ENCODE measurements around the gene BCL11B.

The BCL11B gene

GRCh38 chr14:99181804-99182520 is 90.0 kb downstream of the BCL11B start:
- DNase-seq (ENCODE audit: low read depth), result no peak

- DNase-seq (ENCODE audit: low read depth), result no peak
These were observed 90.8 kb downstream of the BCL11B start for GRCh38 chr14:99181241-99181640.

- DNase-seq (ENCODE audit: low read depth), result no peak
These were observed 92.1 kb downstream of the BCL11B start for GRCh38 chr14:99179946-99180345.

GRCh38 chr14:99179506-99179905 is 92.5 kb downstream of the BCL11B start:
- no peak for DNase-seq (ENCODE audit: low read depth)

GRCh38 chr14:99177886-99178835 is 93.8 kb downstream of the BCL11B start:
- DNase-seq (ENCODE audit: low read depth), result no peak

GRCh38 chr14:99177046-99177655 is 94.8 kb downstream of the BCL11B start:
- no peak for DNase-seq (ENCODE audit: low read depth)

GRCh38 chr14:99176156-99176945 is 95.6 kb downstream of the BCL11B start:
- DNase-seq (ENCODE audit: low read depth), result no peak

- no peak for DNase-seq (ENCODE audit: low read depth)
These were observed 96.5 kb downstream of the BCL11B start for GRCh38 chr14:99175331-99176155.

GRCh38 chr14:99174770-99175319 is 97.2 kb downstream of the BCL11B start:
- no peak for DNase-seq (ENCODE audit: low read depth)

GRCh38 chr14:99174081-99174769 is 97.8 kb downstream of the BCL11B start:
- DNase-seq (ENCODE audit: low read depth), result no peak

- DNase-seq (ENCODE audit: low read depth), result no peak
These were observed 98.5 kb downstream of the BCL11B start for GRCh38 chr14:99173506-99173905.

- DNase-seq (ENCODE audit: low read depth), result no peak
These were observed 98.9 kb downstream of the BCL11B start for GRCh38 chr14:99173086-99173485.

- no peak for DNase-seq (ENCODE audit: low read depth)
These were observed 100.6 kb downstream of the BCL11B start for GRCh38 chr14:99171396-99171795.

- DNase-seq (ENCODE audit: low read depth), result no peak
These were observed 102.1 kb downstream of the BCL11B start for GRCh38 chr14:99169776-99170356.

- DNase-seq (ENCODE audit: low read depth), result no peak
These were observed 103.7 kb downstream of the BCL11B start for GRCh38 chr14:99168330-99168729.

GRCh38 chr14:99166506-99166905 is 105.5 kb downstream of the BCL11B start:
- DNase-seq (ENCODE audit: low read depth), result no peak

GRCh38 chr14:99164712-99165111 is 107.3 kb downstream of the BCL11B start:
- no peak for DNase-seq (ENCODE audit: low read depth)

GRCh38 chr14:99163446-99163845 is 108.6 kb downstream of the BCL11B start:
- no peak for DNase-seq (ENCODE audit: low read depth)

Data from stimulated activated CD8-positive, alpha-beta memory T cell treated with anti-CD3 and anti-CD28 coated beads, Interleukin-7, amount 100 ng/mL, for 24 hours (primary cell).